ENCODE measurements around the gene PDX1. TPM values are rescaled to one million over a fixed set of nuclear protein-coding genes. Genes with fewer than 3 reads are reported as not detected.
A peak's percentile ranks its signal among the peaks of the same experiment; 100 is the strongest.

The PDX1 gene
- total RNA-seq, 2 donors from 2014 or later: 6.5 to 25.1 TPM

DNA sequence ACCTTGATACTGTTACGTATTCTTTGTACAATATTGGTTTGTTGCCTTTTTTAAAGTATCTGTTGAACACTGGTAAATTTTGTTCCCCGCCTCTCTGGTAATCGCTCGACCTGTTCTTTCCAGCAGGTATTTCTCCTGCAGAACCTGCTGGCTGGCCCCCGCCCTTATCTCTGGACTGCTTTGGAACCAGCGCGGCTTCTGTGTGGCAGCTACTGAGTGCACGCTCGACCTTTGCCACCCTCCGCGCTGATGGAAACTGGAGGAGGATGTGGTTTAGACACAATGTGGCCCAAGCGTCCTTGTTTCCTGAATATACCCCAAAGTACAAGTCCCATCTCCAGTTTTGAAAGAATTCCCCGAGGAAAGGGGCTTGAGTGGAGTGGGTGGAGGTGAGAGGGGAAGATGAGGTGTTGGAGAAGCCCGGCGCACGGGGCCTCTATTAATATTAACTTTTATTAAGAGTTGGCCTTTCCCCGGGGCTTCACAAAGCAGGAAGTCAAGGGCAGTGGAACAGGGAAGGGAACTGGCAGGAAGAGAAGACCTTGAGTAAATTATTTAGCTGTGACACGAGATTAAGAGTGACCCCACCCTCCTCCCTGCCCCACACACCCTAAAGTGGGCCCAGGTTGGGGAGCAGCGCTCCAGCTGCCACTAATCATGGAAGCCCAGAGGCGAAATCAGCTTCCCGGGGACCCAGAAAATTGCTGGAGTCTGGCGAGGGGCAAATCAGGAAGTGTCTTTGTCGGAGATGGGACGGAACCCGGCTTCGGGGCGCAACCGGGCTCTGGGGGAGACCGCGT, 33.3 kb downstream of the PDX1 start:
- H3K27me3 ChIP-seq: no peaks in the 10 kb centered on the region
- DNase-seq: peak; percentile 80 to 88 (median 84)

GRCh38 chr13:27953676-27954405, 34.0 kb downstream of the PDX1 start:
- H3K27me3 ChIP-seq: no peaks in the 10 kb centered on the region
- WGBS, 2 donors: 3% methylated on average over 67 of the region's 71 CpGs; no CpG with 5 or more reads in 1 of the 2 donors
- DNase-seq: peak; percentile 87 to 90 (median 90)
- H3K36me3 ChIP-seq (replicated peaks in 1 of 2; ENCODE audit: insufficient read depth in 1 of 2, low read depth in 2 of 2): no peaks in the 10 kb centered on the region
- intact Hi-C loops (cut with DNase I): no loop called here
- H3K27ac ChIP-seq: peak overlapping the region; percentile 97 to 99 (median 98)
- peaks cover 56% of the 10 kb centered on the region for H3K4me1 ChIP-seq
- TF ChIP-seq, protein P1, sequence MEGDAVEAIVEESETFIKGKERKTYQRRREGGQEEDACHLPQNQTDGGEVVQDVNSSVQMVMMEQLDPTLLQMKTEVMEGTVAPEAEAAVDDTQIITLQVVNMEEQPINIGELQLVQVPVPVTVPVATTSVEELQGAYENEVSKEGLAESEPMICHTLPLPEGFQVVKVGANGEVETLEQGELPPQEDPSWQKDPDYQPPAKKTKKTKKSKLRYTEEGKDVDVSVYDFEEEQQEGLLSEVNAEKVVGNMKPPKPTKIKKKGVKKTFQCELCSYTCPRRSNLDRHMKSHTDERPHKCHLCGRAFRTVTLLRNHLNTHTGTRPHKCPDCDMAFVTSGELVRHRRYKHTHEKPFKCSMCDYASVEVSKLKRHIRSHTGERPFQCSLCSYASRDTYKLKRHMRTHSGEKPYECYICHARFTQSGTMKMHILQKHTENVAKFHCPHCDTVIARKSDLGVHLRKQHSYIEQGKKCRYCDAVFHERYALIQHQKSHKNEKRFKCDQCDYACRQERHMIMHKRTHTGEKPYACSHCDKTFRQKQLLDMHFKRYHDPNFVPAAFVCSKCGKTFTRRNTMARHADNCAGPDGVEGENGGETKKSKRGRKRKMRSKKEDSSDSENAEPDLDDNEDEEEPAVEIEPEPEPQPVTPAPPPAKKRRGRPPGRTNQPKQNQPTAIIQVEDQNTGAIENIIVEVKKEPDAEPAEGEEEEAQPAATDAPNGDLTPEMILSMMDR (IDR thresholded peaks at IDR 0.05): peak; percentile 84 to 99 (median 95)
- TF ChIP-seq POLR2A (IDR thresholded peaks at IDR 0.05): peak; percentile 51 to 67 (median 56)
- peak overlapping the region; percentile 31 to 40 for H3K4me3 ChIP-seq
- ATAC-seq: peak; percentile 89
- H3K9me3 ChIP-seq: no peaks in the 10 kb centered on the region

More for the DNA sequence above, 33.3 kb downstream of the PDX1 start:
- WGBS, 2 donors: 2% methylated on average over 21 to 30 of the region's 30 CpGs
- no peaks in the 10 kb centered on the region for H3K9me3 ChIP-seq
- peak; percentile 76 for ATAC-seq
- no peaks in the 10 kb centered on the region for H3K36me3 ChIP-seq (replicated peaks in 1 of 2; ENCODE audit: insufficient read depth in 1 of 2, low read depth in 2 of 2)
- peak overlapping the region; percentile 97 to 99 (median 98) for H3K27ac ChIP-seq
- peaks cover 49% of the 10 kb centered on the region for H3K4me1 ChIP-seq
- intact Hi-C loops (cut with DNase I): no loop called here
- TF ChIP-seq, protein P1 (IDR thresholded peaks at IDR 0.05): no peak
- TF ChIP-seq POLR2A (IDR thresholded peaks at IDR 0.05): peak in 2 of 3 donors; percentile 79 to 81
- peak overlapping the region; percentile 21 to 40 for H3K4me3 ChIP-seq

DNA sequence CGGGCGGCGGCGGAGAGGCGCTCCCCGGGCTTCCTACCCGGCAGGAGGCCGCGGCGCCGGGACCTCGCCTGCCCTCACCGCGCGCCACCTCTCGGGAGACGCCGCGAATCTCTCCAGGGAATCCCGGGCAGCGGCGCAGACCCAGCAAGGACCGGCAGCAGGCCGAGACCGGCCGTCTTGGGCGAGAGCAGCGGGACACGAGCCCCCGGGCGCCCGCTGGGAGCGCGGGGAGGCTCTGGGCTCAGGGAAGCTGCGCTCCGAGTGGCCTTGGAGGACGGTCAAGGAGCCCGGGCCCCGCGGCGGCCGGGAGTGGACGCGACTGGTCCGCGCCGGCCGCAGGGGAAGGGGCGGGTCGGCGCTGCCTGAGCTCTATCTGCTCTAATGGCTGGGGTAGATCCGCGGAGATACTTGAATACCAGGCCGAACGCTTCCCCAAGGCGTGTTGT, 34.6 kb downstream of the PDX1 start:
- TF ChIP-seq, protein P1 (IDR thresholded peaks at IDR 0.05): no peak
- peak in 1 of 3 donors; percentile 16 for TF ChIP-seq POLR2A (IDR thresholded peaks at IDR 0.05)
- Histone ChIP-seq H3K4me3 (peak overlapping the region in 1 of 2 donors; percentile 31), H3K27me3 (no peaks in the 10 kb centered on the region), H3K36me3 (replicated peaks in 1 of 2; ENCODE audit: insufficient read depth in 1 of 2, low read depth in 2 of 2) (no peaks in the 10 kb centered on the region), H3K9me3 (no peaks in the 10 kb centered on the region), H3K4me1 (peaks cover 60% of the 10 kb centered on the region), H3K27ac (peak overlapping the region; percentile 97 to 99 (median 98))
- DNase-seq (peak; percentile 25 to 63 (median 60)), ATAC-seq (peak; percentile 36)
- intact Hi-C loops (cut with DNase I): no loop called here
- 0 to 13% methylated on average over 1 to 53 of the region's 56 CpGs for WGBS, 2 donors

DNA sequence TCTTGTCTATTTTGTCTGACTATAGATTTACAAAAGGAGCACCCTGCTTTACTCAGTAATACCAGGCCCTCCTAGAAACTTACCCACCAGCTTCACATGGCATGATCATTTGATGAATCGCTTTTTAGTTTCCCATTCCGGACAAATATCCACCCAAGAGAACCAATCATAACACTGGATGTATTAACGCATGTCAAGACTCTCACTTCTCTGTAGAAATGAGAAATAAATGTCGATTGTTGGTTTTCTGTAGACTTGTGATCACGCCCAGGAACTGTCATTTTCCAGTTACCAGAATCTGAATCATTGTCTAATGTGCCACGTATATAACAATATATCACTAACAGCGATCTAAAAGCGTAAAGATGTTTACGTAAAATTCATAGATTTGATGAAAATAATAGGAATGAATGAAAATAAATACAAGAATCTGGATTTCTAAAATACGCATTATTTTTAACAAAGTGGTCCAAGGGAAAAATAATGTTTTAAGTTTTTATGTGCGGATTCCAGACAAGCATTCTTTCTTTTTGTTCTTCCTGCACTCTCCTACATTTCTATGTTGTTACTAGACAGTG, 35.3 kb downstream of the PDX1 start:
- ATAC-seq: no peak
- H3K9me3 ChIP-seq: no peaks in the 10 kb centered on the region
- no peak overlapping the region for H3K4me3 ChIP-seq
- no peak for DNase-seq
- H3K27ac ChIP-seq: peak overlapping the region in 3 of 4 donors; percentile 97 to 99 (median 99)
- peaks cover 67% of the 10 kb centered on the region for H3K4me1 ChIP-seq
- no peak for TF ChIP-seq POLR2A (IDR thresholded peaks at IDR 0.05)
- TF ChIP-seq, protein P1 (IDR thresholded peaks at IDR 0.05): no peak
- H3K27me3 ChIP-seq: no peaks in the 10 kb centered on the region
- 55 to 66% methylated on average over 11 of the region's 11 CpGs for WGBS, 2 donors
- intact Hi-C loops (cut with DNase I): no loop called here
- no peaks in the 10 kb centered on the region for H3K36me3 ChIP-seq (replicated peaks in 1 of 2; ENCODE audit: insufficient read depth in 1 of 2, low read depth in 2 of 2)
